Duodenal mucosa (tissue), 2 donors: ENCODE measurements around the gene FERMT1.

Experiments used
- H3K27ac ChIP-seq: one replicate; pipeline ENCODE4 v1.7.0; 2013; ENCODE audit warnings: low read depth, low read length
- H3K27me3 ChIP-seq, 2 donors: one replicate each; pipeline ENCODE4 v1.7.0; 2013; ENCODE audit warnings: low read length in 2 of 2, control low read depth in 1 of 2; ENCODE audit not compliant: insufficient read depth in 2 of 2, control insufficient read depth in 1 of 2
- H3K36me3 ChIP-seq, 2 donors: one replicate each; pipeline ENCODE4 v1.7.0; 2013; ENCODE audit warnings: low read length in 2 of 2, control low read depth in 1 of 2; ENCODE audit not compliant: insufficient read depth in 2 of 2, control insufficient read depth in 1 of 2
- H3K4me1 ChIP-seq, 2 donors: one replicate each; pipeline ENCODE4 v1.7.0; 2013; ENCODE audit warnings: low read length in 2 of 2, control low read depth in 1 of 2; ENCODE audit not compliant: insufficient read depth in 2 of 2, control insufficient read depth in 1 of 2
- H3K4me3 ChIP-seq, 2 donors: one replicate each; pipeline ENCODE4 v1.7.0; 2013; ENCODE audit warnings: low read length in 2 of 2, low read depth in 1 of 2
- H3K9ac ChIP-seq, 2 donors: one replicate each; pipeline ENCODE4 v1.7.0; 2013; ENCODE audit warnings: low read length in 2 of 2, low read depth in 1 of 2
- H3K9me3 ChIP-seq, 2 donors: one replicate each; pipeline ENCODE4 v1.7.0; 2013; ENCODE audit warnings: low read length in 2 of 2, control low read depth in 1 of 2; ENCODE audit not compliant: control insufficient read depth in 1 of 2

Gene FERMT1

GRCh38 chr20:6100246-6100645 lies 22.6 kb downstream of the FERMT1 start:
- Histone ChIP-seq H3K9ac (no peak overlapping the region), H3K4me1 (peaks cover 8 to 33% of the 10 kb centered on the region in 2 donors), H3K36me3 (peaks cover 0 to 2% of the 10 kb centered on the region in 2 donors), H3K27me3 (no peaks in the 10 kb centered on the region), H3K9me3 (no peaks in the 10 kb centered on the region), H3K4me3 (no peak overlapping the region), H3K27ac (no peak overlapping the region)

- peaks cover 11 to 36% of the 10 kb centered on the region in 2 donors for H3K4me1 ChIP-seq
- no peaks in the 10 kb centered on the region for H3K9me3 ChIP-seq
- H3K36me3 ChIP-seq = peaks cover 0 to 2% of the 10 kb centered on the region in 2 donors
- no peak overlapping the region for H3K9ac ChIP-seq
- H3K4me3 ChIP-seq = no peak overlapping the region
- H3K27ac ChIP-seq = no peak overlapping the region
- no peaks in the 10 kb centered on the region for H3K27me3 ChIP-seq
Observed at GRCh38 chr20:6099819-6100218, 23.0 kb downstream of the FERMT1 start.

GRCh38 chr20:6095409-6095808 lies 27.4 kb downstream of the FERMT1 start:
- Histone ChIP-seq H3K4me3 (no peak overlapping the region), H3K36me3 (no peaks in the 10 kb centered on the region), H3K4me1 (peaks cover 15 to 34% of the 10 kb centered on the region in 2 donors), H3K9ac (peak overlapping the region in 1 of 2 donors; percentile 40), H3K27me3 (no peaks in the 10 kb centered on the region), H3K27ac (peak overlapping the region; percentile 11), H3K9me3 (no peaks in the 10 kb centered on the region)

DNA sequence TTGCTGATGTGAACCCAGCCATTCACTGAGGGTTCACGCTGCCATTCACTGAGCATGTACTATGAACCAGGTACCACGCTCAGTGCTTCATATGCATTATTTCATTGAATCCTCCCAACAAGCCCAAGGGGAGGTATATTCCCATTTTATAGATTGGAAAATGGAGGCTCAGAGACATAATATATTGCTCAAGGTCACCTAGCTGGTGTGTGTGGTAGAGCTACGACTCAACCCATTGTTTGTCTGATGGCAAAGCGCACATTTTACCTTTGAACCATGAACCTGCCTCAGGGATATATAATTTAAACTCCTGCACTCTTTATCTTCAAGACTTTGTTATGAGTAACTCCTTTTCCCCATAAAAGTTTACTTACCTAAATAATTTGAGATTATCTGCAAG lies 28.3 kb downstream of the FERMT1 start:
- Histone ChIP-seq H3K27ac (peak overlapping the region; percentile 76), H3K9ac (peak overlapping the region in 1 of 2 donors; percentile 40), H3K27me3 (no peaks in the 10 kb centered on the region), H3K36me3 (peaks cover 0 to under 1% of the 10 kb centered on the region in 2 donors), H3K4me1 (peaks cover 15 to 34% of the 10 kb centered on the region in 2 donors), H3K9me3 (no peaks in the 10 kb centered on the region), H3K4me3 (no peak overlapping the region)

DNA sequence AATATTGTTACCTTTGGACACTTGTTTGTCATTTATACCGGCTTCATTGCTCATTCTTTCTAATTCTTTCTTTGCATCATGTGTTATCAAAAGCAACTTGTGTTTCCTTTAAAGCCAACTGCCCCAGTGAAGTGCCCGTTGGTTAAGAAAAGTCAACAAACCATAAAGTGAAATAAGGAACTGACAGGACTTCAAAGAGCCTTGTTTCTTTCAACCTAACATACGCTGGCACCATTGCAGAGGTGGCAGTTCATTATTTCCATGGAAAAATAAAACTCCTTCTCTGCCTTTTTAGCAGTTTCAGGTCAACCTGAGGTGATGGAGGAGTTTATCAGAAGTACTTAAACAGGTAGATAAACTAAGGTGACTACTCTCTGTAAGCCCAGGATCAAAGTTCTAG lies 28.8 kb downstream of the FERMT1 start:
- Histone ChIP-seq H3K4me1 (peaks cover 15 to 34% of the 10 kb centered on the region in 2 donors), H3K4me3 (no peak overlapping the region), H3K27ac (no peak overlapping the region), H3K27me3 (no peaks in the 10 kb centered on the region), H3K9me3 (no peaks in the 10 kb centered on the region), H3K36me3 (peaks cover 4 to 5% of the 10 kb centered on the region in 2 donors), H3K9ac (no peak overlapping the region)

GRCh38 chr20:6091661-6092060 lies 31.2 kb downstream of the FERMT1 start:
- H3K4me1 ChIP-seq = peaks cover 15 to 34% of the 10 kb centered on the region in 2 donors
- H3K27me3 ChIP-seq = no peaks in the 10 kb centered on the region
- H3K9ac ChIP-seq = no peak overlapping the region
- peaks cover 4 to 13% of the 10 kb centered on the region in 2 donors for H3K36me3 ChIP-seq
- H3K27ac ChIP-seq = no peak overlapping the region
- H3K9me3 ChIP-seq = no peaks in the 10 kb centered on the region
- no peak overlapping the region for H3K4me3 ChIP-seq

- no peaks in the 10 kb centered on the region for H3K27me3 ChIP-seq
- no peaks in the 10 kb centered on the region for H3K9me3 ChIP-seq
- H3K4me1 ChIP-seq = no peaks in the 10 kb centered on the region
- no peak overlapping the region for H3K27ac ChIP-seq
- peaks cover 19 to 44% of the 10 kb centered on the region in 2 donors for H3K36me3 ChIP-seq
- no peak overlapping the region for H3K9ac ChIP-seq
- H3K4me3 ChIP-seq = no peak overlapping the region
Observed at GRCh38 chr20:6086868-6087267, 36.0 kb downstream of the FERMT1 start.

DNA sequence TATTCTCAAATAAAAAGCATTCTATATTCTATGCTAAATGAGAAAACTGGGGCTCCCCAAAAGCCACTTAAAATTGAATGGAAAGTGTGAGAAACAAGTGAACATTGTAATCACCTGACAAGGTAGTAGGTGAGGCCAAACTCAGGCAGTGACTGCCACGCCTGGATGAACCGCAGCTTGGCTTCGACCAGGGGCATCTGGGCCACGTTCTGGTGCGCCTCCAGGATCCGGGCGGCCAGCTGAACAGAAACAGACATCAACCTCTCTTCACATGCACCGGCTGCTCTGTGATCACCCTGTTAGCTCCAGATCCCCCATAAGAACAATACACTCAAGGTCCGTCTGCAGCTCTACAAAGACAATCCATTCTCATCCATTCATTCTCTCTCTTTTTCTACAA lies 38.9 kb downstream of the FERMT1 start:
- H3K36me3 ChIP-seq = peaks cover 21 to 45% of the 10 kb centered on the region in 2 donors
- no peak overlapping the region for H3K4me3 ChIP-seq
- no peak overlapping the region for H3K9ac ChIP-seq
- H3K27ac ChIP-seq = no peak overlapping the region
- H3K27me3 ChIP-seq = no peaks in the 10 kb centered on the region
- H3K9me3 ChIP-seq = no peaks in the 10 kb centered on the region
- peaks cover 0 to 3% of the 10 kb centered on the region in 2 donors for H3K4me1 ChIP-seq

DNA sequence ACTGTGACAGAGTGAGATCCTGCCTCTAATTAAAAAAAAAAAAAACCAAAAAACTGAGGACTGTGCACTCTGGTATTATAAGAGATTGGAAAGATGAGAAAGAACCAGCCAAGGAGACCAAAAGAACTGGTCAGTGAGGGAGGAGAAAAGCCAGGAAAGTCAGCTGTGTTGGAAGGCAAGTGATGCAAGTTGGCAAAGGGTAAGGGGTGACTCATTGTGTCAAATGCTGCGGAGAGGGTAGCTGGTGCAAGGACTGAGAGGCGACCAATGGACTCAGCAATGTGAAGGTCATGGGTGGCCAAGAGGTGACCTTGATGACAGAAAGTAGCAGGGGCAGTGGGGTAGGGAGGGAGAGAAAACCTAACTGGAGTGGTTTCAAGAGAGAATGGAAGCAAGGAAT lies 41.6 kb downstream of the FERMT1 start:
- H3K27ac ChIP-seq = no peak overlapping the region
- no peaks in the 10 kb centered on the region for H3K9me3 ChIP-seq
- no peaks in the 10 kb centered on the region for H3K27me3 ChIP-seq
- H3K36me3 ChIP-seq = peaks cover 26 to 44% of the 10 kb centered on the region in 2 donors
- no peak overlapping the region for H3K4me3 ChIP-seq
- H3K4me1 ChIP-seq = peaks cover 7% of the 10 kb centered on the region in 2 donors
- no peak overlapping the region for H3K9ac ChIP-seq

GRCh38 chr20:6079016-6079415 lies 43.8 kb downstream of the FERMT1 start:
- H3K36me3 ChIP-seq = peaks cover 22 to 31% of the 10 kb centered on the region in 2 donors

More at GRCh38 chr20:6079016-6079415, 43.8 kb downstream of the FERMT1 start:
- Histone ChIP-seq H3K27ac (no peak overlapping the region), H3K4me3 (no peak overlapping the region), H3K9ac (no peak overlapping the region), H3K9me3 (no peaks in the 10 kb centered on the region), H3K27me3 (no peaks in the 10 kb centered on the region), H3K4me1 (peaks cover 27 to 28% of the 10 kb centered on the region in 2 donors)
